Spleen (tissue), 7 donors: ENCODE data around the gene CIZ1.

Source experiments
- POLR2A ChIP-seq, 3 donors: fragments of 450-650 bp; IDR thresholded peaks; one replicate each; pipeline ENCODE4 v1.5.1; 2017; ENCODE audit warnings: antibody characterized with exemption in 3 of 3, mild to moderate bottlenecking in 1 of 3
- TF ChIP-seq, protein P1 (sequence below), 11 experiments: fragments of 200-600 bp in 7 of 11; fragments of 450-650 bp in 4 of 11; sonication (generic) in 4 of 11; IDR thresholded peaks in 8 of 11; conservative IDR thresholded peaks in 3 of 11; 1 replicate in 7 of 11; 2 replicates in 4 of 11; pipeline versions ENCODE4 v1.4.0 to v1.8.0; 2016 to 2021; ENCODE audit warnings: antibody characterized with exemption in 11 of 11, inconsistent platforms in 4 of 11, mild to moderate bottlenecking in 1 of 11
- donor health status: DM: no; HTN: no; CAD: no; lungs with moderate emphysema.
- donor health status: DM: no; HTN: no; CAD: no.
- donor health status: DM: no; HTN: no; CAD: no.

DNA sequence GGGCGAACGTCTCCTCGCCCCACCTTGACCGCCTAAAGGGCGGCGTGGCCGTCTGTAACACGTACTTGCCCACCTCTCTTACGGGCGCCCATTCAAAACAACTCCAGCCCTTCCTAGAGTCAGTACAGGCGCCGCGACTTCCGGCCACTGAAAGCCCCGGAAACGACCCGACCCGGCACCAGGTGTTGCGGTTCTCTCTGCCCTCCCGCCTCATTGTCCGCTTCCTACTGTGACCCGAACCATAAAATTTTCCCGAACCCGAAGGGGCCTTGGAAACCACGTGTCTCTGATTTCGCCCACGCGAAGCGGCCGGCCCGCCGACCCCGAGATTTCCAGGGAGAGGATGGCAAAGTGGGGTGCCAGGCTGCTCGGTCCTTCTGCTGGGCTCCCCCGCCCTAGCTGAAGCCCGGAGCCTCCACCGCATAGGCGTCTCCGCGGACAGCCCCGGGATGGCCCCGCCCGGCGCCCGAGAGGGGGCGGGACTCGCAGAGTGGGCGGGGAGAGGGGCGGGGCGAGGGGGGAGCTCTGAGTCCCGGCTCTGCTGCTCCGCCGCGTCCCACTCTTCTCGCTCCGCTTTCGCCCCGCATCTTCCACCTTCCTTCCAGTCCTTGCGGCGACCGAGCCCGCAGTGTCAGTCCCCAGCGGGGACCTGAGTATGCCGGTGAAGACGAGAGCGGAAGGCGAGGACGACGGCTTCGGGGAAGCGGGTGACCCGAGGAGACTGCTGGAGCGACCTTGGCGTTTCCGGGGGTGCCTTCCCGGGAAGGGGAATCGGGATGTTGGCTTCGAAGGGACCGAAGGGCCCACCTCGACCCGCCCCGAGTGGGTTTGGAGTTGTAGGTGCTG, 63.2 kb downstream of the CIZ1 start:
- TF ChIP-seq, protein P1, sequence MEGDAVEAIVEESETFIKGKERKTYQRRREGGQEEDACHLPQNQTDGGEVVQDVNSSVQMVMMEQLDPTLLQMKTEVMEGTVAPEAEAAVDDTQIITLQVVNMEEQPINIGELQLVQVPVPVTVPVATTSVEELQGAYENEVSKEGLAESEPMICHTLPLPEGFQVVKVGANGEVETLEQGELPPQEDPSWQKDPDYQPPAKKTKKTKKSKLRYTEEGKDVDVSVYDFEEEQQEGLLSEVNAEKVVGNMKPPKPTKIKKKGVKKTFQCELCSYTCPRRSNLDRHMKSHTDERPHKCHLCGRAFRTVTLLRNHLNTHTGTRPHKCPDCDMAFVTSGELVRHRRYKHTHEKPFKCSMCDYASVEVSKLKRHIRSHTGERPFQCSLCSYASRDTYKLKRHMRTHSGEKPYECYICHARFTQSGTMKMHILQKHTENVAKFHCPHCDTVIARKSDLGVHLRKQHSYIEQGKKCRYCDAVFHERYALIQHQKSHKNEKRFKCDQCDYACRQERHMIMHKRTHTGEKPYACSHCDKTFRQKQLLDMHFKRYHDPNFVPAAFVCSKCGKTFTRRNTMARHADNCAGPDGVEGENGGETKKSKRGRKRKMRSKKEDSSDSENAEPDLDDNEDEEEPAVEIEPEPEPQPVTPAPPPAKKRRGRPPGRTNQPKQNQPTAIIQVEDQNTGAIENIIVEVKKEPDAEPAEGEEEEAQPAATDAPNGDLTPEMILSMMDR (IDR thresholded peaks at IDR 0.05 in 8 of 11, conservative IDR thresholded peaks at IDR 0.05 in 3 of 11) = peak in 2 of 11 experiments; percentile 35
- peak in 1 of 3 donors; percentile 16 for TF ChIP-seq POLR2A (IDR thresholded peaks at IDR 0.05)
